Astrocyte of the cerebellum (primary cell): ENCODE measurements around the gene LINC01488.

Experiments
- DNase-seq: peaks from one replicate; pipeline ENCODE4 v3.0.0-alpha.2; 2011; ENCODE audit warnings: low read depth
- H3K4me3 ChIP-seq: 2 replicates; pipeline ENCODE4 v1.5.1; 2011; ENCODE audit warnings: mild to moderate bottlenecking, low read depth, low read length, moderate library complexity
- CTCF ChIP-seq: IDR thresholded peaks from 2 replicates; pipeline ENCODE4 v1.5.1; 2012; ENCODE audit warnings: low read length, low read depth, moderate library complexity, mild to moderate bottlenecking; ENCODE audit errors: missing control alignments
- in situ Hi-C: cut with HindIII; loops from 2 replicates; pipeline ENCODE4 v1.10.0; 2017; ENCODE audit warnings: low sequenced_read_pairs

Gene LINC01488

DNA sequence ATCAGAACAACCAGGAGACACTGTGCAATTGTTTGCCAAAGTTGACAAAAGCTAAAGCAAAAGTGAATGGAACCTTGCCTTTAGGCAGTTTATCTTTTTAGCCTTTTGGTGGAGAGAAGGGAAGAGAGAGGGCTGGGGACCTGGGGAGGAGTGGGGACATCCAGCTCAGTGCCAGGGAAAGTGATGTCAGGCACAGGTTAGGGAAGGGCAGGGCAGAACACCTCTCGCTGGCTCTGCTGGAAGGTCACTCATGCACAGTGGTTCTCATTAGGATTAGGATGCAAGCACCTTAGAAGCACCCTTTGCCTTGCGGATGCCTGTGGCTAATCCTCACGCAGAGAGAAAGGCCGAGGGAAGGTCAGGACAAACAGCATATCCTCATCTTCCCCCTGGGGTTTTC, 14.3 kb upstream of the LINC01488 start:
- in situ Hi-C loops, result loop anchor here (5.0 to 10.0 kb wide), 3 partner anchors 55 to 152 kb away; no protein-coding TSS in a partner anchor
- DNase-seq, result no peak
- no peak for TF ChIP-seq CTCF
- no peak overlapping the region for H3K4me3 ChIP-seq

DNA sequence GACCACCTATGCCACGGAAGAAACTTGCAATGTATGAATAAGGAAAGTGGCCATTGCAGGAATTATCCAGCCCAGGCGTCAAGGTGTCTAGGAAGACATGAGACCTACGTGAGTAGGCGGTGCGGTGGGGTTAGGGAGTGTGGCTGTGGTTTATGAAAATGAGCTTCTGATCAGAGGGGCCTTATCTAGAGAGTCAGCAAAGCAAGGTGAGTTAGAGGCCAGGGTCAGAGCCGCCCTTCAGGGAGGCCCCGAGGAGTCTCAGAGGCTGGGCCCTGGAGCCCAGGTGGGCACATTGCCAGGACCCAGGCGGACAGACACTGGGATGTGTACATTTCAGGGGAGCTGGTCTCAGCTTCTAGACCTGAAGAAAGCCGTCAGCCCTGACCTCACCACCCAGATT, 13.8 kb upstream of the LINC01488 start:
- in situ Hi-C loops, result loop anchor here (5.0 to 10.0 kb wide), 3 partner anchors 55 to 153 kb away; no protein-coding TSS in a partner anchor
- no peak for DNase-seq
- no peak overlapping the region for H3K4me3 ChIP-seq
- no peak for TF ChIP-seq CTCF

GRCh38 chr11:69468221-69468620, 13.2 kb upstream of the LINC01488 start:
- no peak for DNase-seq
- no peak for TF ChIP-seq CTCF
- no peak overlapping the region for H3K4me3 ChIP-seq
- in situ Hi-C loops, result loop anchor here (5.0 to 10.0 kb wide), 3 partner anchors 54 to 153 kb away; no protein-coding TSS in a partner anchor

GRCh38 chr11:69468911-69469885, 12.3 kb upstream of the LINC01488 start:
- no peak for TF ChIP-seq CTCF
- no peak for DNase-seq
- no peak overlapping the region for H3K4me3 ChIP-seq
- in situ Hi-C loops, result loop anchor here (5.0 to 10.0 kb wide), 3 partner anchors 53 to 154 kb away; no protein-coding TSS in a partner anchor

GRCh38 chr11:69470301-69470700, 11.2 kb upstream of the LINC01488 start:
- no peak for DNase-seq
- H3K4me3 ChIP-seq, result no peak overlapping the region
- no peak for TF ChIP-seq CTCF
- in situ Hi-C loops, result no loop called here

DNA sequence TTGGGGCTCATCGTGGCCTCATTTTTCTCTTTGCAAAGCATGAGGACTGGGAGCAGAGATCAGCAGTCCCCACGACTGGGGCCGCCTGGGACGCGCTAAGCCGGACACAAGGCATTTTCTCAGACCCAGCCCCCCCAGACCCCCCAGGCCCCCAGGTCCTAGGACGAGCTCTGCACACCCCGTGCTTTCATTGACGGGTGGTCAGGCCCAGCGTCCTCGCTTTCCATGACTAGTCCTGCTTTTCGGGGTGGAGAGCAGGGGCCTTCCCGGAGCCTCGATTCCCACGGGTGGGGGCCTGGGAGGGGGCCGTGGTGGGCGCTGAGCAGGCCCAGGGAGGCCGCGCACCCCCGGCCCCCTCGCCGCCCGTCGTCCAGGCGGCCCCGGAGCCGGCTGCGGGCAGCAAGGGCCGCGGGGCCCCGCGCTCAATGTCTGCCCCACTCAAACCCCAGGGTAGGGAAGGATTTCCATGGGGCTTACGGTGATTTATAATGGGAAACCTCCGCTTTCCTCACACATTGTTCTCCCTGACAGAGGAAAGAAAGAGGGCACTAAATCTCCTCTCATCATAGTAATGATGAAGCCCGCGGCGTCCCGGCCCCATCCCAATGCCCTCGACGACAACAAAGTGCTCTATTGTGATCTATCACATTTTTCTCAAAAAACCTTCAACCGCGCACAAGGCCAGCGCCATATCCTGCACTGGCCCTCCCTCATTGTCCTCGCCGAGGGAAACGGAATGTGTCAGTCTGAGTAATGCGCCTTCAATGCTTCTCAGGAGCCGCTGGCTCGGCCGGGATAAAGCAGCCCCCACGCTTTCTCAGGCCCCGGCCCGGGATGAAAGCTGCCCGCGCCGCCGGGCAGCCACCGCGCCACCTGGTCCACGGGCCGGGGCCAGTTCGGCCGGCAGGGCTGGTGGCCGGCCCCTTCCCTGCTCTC, 10.4 kb upstream of the LINC01488 start:
- no peak for DNase-seq
- TF ChIP-seq CTCF, result no peak
- in situ Hi-C loops, result no loop called here
- no peak overlapping the region for H3K4me3 ChIP-seq
